HEK293T (cell line): ENCODE results near the gene ZNF618.

Source experiments
- ARNT ChIP-seq: fragments of 450-650 bp; IDR thresholded peaks from 2 replicates; pipeline ENCODE4 v1.6.1; 2017; ENCODE audit warnings: mild to moderate bottlenecking
- BHLHE40 ChIP-seq: fragments of 450-650 bp; IDR thresholded peaks from 2 replicates; pipeline ENCODE4 v1.6.1; 2016; ENCODE audit warnings: mild to moderate bottlenecking, moderate library complexity, borderline replicate concordance
- CTBP1 ChIP-seq: fragments of 450-650 bp; IDR thresholded peaks from 2 replicates; pipeline ENCODE4 v1.6.1; 2016; ENCODE audit warnings: borderline replicate concordance
- ELF4 ChIP-seq: fragments of 450-650 bp; IDR thresholded peaks from 2 replicates; pipeline ENCODE4 v1.6.1; 2017; ENCODE audit warnings: antibody characterized with exemption
- FOXK2 ChIP-seq: fragments of 450-650 bp; IDR thresholded peaks from 2 replicates; pipeline ENCODE4 v1.6.1; 2016; ENCODE audit warnings: mild to moderate bottlenecking
- FOXM1 ChIP-seq: fragments of 450-650 bp; IDR thresholded peaks from 2 replicates; pipeline ENCODE4 v1.6.1; 2017; ENCODE audit warnings: mild to moderate bottlenecking, borderline replicate concordance
- HDGF ChIP-seq: fragments of 450-650 bp; IDR thresholded peaks from 2 replicates; pipeline ENCODE4 v1.6.1; 2017; ENCODE audit warnings: antibody characterized with exemption, borderline replicate concordance
- L3MBTL2 ChIP-seq: fragments of 450-650 bp; conservative IDR thresholded peaks from 2 replicates; pipeline ENCODE4 v1.6.1; 2016; ENCODE audit warnings: mild to moderate bottlenecking
- NFRKB ChIP-seq: fragments of 450-650 bp; IDR thresholded peaks from 2 replicates; pipeline ENCODE4 v1.6.1; 2016; ENCODE audit warnings: mild to moderate bottlenecking, moderate library complexity
- PKNOX1 ChIP-seq: fragments of 450-650 bp; IDR thresholded peaks from 2 replicates; pipeline ENCODE4 v1.6.1; 2016
- SP1 ChIP-seq: fragments of 450-650 bp; IDR thresholded peaks from 2 replicates; pipeline ENCODE4 v1.6.1; 2017
- SUZ12 ChIP-seq: fragments of 450-650 bp; IDR thresholded peaks from 2 replicates; pipeline ENCODE4 v1.6.1; 2016; ENCODE audit warnings: mild to moderate bottlenecking
- TARDBP ChIP-seq: fragments of 450-650 bp; IDR thresholded peaks from 2 replicates; pipeline ENCODE4 v1.6.1; 2016

DNA sequence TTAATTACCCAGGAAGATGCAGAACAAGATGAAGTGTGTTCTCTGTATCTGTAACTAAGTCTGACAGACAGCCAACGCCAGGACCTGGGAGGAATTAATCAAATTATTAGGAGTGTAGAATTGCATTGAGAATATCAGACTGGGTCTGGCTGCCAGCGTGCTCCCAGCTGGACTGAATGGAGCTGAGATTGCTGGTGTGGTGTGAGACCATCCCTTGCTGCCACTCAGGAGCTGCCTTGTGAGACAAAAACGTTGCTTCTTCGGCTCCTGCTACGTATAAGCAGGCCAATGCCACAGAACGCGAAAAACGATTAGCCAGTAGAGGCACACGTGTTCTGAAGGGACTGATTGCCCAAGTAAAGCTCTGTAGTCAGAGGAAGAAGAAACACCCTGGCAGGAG lies 135.2 kb downstream of the ZNF618 start:
- TF ChIP-seq FOXM1 (no peak), BHLHE40 (no peak), ARNT (no peak), SUZ12 (no peak), HDGF (no peak), ELF4 (no peak), CTBP1 (no peak), L3MBTL2 (no peak), NFRKB (no peak), TARDBP (no peak), FOXK2 (no peak), PKNOX1 (no peak), SP1 (no peak)
